NCI-H187 (cell line): Measurements from ENCODE around the gene TMCO4.

Experiments
- DNase-seq, 2 experiments: peaks; one replicate each; lab custom pipeline; 2025; lab: John Stamatoyannopoulos, UW

The TMCO4 gene

GRCh38 chr1:19684677-19685076 lies 115.0 kb downstream of the TMCO4 start:
- DNase-seq, result no peak

- no peak for DNase-seq
Observed at GRCh38 chr1:19683351-19683750, 116.4 kb downstream of the TMCO4 start.

- no peak for DNase-seq
Observed at GRCh38 chr1:19682901-19683300, 116.8 kb downstream of the TMCO4 start.

GRCh38 chr1:19682257-19682656 lies 117.5 kb downstream of the TMCO4 start:
- no peak for DNase-seq

GRCh38 chr1:19680644-19681043 lies 119.1 kb downstream of the TMCO4 start:
- no peak for DNase-seq

- DNase-seq, result no peak
Observed at GRCh38 chr1:19679691-19680090, 120.0 kb downstream of the TMCO4 start.

- no peak for DNase-seq
Observed at GRCh38 chr1:19678931-19679453, 120.7 kb downstream of the TMCO4 start.

GRCh38 chr1:19678493-19678892 lies 121.2 kb downstream of the TMCO4 start:
- no peak for DNase-seq

- no peak for DNase-seq
Observed at GRCh38 chr1:19676438-19676922, 123.2 kb downstream of the TMCO4 start.

GRCh38 chr1:19675797-19676196 lies 123.9 kb downstream of the TMCO4 start:
- no peak for DNase-seq

- no peak for DNase-seq
Observed at GRCh38 chr1:19672237-19672636, 127.5 kb downstream of the TMCO4 start.

- DNase-seq, result no peak
Observed at GRCh38 chr1:19670787-19671186, 128.9 kb downstream of the TMCO4 start.

GRCh38 chr1:19668888-19669287 lies 130.8 kb downstream of the TMCO4 start:
- DNase-seq, result no peak

GRCh38 chr1:19665496-19666465 lies 133.9 kb downstream of the TMCO4 start:
- no peak for DNase-seq

GRCh38 chr1:19665186-19665495 lies 134.6 kb downstream of the TMCO4 start:
- DNase-seq, result no peak

GRCh38 chr1:19664453-19665185 lies 135.1 kb downstream of the TMCO4 start, which contains the start of gene HTR6:
TSS of gene HTR6 (plus strand) at chr1:19664875. CDS start at chr1:19665754, 879 bp downstream.
- DNase-seq, result no peak

- DNase-seq, result no peak
Observed at GRCh38 chr1:19662313-19662712, 137.4 kb downstream of the TMCO4 start.

GRCh38 chr1:19661721-19662228 lies 137.9 kb downstream of the TMCO4 start:
- no peak for DNase-seq

GRCh38 chr1:19658186-19658585 lies 141.5 kb downstream of the TMCO4 start:
- no peak for DNase-seq

GRCh38 chr1:19657511-19657910 lies 142.2 kb downstream of the TMCO4 start:
- DNase-seq, result no peak

GRCh38 chr1:19656780-19657466 lies 142.8 kb downstream of the TMCO4 start:
- DNase-seq, result no peak
